ENCODE data around the gene FAM168B. TPM values are rescaled to one million over a fixed set of nuclear protein-coding genes. Genes with fewer than 3 reads are reported as not detected.

The FAM168B gene
- total and polyA plus RNA-seq, 2 of the 13 experiments (the other 11 are each of a cell fraction or from before 2014, with no cell fraction given): 64.5 to 113 TPM

DNA sequence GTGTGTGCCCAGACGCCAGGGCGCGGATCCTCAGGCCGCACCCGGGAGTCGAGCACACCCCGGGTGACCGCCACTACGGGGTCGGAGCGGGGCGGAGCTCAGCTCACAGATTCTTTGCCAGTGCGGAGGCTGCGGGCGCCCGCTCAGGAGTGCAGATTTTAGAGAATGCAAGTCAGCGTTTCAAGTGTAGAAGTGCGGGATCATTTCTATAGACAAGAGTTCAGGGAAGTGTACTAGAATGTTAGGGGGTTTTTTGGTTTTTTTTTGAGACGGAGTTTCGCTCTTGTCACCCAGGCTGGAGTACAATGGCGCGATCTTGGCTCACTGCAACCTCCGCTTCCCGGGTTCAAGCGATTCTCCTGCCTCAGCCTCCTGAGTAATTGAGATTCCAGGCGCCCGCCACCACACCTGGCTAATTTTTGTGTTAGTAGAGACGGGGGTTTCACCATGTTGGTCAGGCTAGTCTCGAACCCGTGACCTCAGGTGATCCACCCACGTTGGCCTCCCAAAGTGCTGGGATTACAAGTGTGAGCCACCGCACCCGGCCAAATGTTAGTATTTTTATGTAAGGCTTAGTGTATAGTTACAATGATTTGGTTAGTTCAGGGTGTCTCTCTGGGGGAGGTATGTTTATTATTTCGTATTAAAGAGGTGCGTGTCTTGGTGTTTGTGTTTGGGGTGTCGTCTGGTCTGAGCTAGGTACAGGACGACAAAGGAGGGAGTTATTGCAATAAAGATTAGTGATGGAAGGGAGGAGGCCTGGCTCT is 619 bp upstream of the FAM168B start (continued):
- TF ChIP-seq, protein P1, sequence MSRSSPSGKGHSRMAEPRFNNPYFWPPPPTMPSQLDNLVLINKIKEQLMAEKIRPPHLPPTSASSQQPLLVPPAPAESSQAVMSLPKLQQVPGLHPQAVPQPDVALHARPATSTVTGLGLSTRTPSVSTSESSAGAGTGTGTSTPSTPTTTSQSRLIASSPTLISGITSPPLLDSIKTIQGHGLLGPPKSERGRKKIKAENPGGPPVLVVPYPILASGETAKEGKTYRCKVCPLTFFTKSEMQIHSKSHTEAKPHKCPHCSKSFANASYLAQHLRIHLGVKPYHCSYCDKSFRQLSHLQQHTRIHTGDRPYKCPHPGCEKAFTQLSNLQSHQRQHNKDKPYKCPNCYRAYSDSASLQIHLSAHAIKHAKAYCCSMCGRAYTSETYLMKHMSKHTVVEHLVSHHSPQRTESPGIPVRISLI (CRISPR knock-in tag; IDR thresholded peaks at IDR 0.05; ENCODE audit: borderline replicate concordance): 0 out of 2 replicates have a peak, but pooled peaks have one; percentile 45
- no peak for TF ChIP-seq ZSCAN20 (CRISPR knock-in tag; IDR thresholded peaks at IDR 0.05; ENCODE audit: borderline replicate concordance)
- no peak for TF ChIP-seq EZH2 (conservative IDR thresholded peaks at IDR 0.05; ENCODE audit: low read depth, low read length)
- no peak for TF ChIP-seq ZNF678 (CRISPR knock-in tag; IDR thresholded peaks at IDR 0.05)
- no peak for TF ChIP-seq BCL6 (CRISPR knock-in tag; IDR thresholded peaks at IDR 0.05)
- no peak for TF ChIP-seq NR2C2 (CRISPR knock-in tag; IDR thresholded peaks at IDR 0.05; ENCODE audit: borderline replicate concordance)
- no peak; the same call in 1 of the 2 replicates for TF ChIP-seq TRAFD1 (CRISPR knock-in tag; IDR thresholded peaks at IDR 0.05; ENCODE audit: borderline replicate concordance)
- TF ChIP-seq ISX (CRISPR knock-in tag; conservative IDR thresholded peaks at IDR 0.05): no peak
- TF ChIP-seq ETV5 (CRISPR knock-in tag; IDR thresholded peaks at IDR 0.05; ENCODE audit: borderline replicate concordance): no peak
- peak; percentile 78 for TF ChIP-seq ZMYM3 (CRISPR knock-in tag; IDR thresholded peaks at IDR 0.05)
- no peak for TF ChIP-seq GPN1 (CRISPR knock-in tag; IDR thresholded peaks at IDR 0.05; ENCODE audit: borderline replicate concordance)
- TF ChIP-seq, protein P2, sequence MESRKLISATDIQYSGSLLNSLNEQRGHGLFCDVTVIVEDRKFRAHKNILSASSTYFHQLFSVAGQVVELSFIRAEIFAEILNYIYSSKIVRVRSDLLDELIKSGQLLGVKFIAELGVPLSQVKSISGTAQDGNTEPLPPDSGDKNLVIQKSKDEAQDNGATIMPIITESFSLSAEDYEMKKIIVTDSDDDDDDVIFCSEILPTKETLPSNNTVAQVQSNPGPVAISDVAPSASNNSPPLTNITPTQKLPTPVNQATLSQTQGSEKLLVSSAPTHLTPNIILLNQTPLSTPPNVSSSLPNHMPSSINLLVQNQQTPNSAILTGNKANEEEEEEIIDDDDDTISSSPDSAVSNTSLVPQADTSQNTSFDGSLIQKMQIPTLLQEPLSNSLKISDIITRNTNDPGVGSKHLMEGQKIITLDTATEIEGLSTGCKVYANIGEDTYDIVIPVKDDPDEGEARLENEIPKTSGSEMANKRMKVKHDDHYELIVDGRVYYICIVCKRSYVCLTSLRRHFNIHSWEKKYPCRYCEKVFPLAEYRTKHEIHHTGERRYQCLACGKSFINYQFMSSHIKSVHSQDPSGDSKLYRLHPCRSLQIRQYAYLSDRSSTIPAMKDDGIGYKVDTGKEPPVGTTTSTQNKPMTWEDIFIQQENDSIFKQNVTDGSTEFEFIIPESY (CRISPR knock-in tag; IDR thresholded peaks at IDR 0.05): no peak
- TF ChIP-seq, protein P3, sequence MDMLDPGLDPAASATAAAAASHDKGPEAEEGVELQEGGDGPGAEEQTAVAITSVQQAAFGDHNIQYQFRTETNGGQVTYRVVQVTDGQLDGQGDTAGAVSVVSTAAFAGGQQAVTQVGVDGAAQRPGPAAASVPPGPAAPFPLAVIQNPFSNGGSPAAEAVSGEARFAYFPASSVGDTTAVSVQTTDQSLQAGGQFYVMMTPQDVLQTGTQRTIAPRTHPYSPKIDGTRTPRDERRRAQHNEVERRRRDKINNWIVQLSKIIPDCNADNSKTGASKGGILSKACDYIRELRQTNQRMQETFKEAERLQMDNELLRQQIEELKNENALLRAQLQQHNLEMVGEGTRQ (IDR thresholded peaks at IDR 0.05; ENCODE audit: low read depth, low read length): no peak
- TF ChIP-seq, protein P3 (CRISPR knock-in tag; IDR thresholded peaks at IDR 0.05; ENCODE audit: borderline replicate concordance): 0 out of 2 replicates have a peak, but pooled peaks have one; percentile 32
- peak; percentile 52; the same call in 1 of the 2 replicates for TF ChIP-seq KDM5A (IDR thresholded peaks at IDR 0.05; ENCODE audit: borderline replicate concordance, low read length)
- TF ChIP-seq, protein P4, sequence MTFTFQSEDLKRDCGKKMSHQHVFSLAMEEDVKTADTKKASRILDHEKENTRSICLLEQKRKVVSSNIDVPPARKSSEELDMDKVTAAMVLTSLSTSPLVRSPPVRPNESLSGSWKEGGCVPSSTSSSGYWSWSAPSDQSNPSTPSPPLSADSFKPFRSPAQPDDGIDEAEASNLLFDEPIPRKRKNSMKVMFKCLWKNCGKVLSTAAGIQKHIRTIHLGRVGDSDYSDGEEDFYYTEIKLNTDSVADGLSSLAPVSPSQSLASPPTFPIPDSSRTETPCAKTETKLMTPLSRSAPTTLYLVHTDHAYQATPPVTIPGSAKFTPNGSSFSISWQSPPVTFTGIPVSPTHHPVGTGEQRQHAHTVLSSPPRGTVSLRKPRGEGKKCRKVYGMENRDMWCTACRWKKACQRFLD (CRISPR knock-in tag; IDR thresholded peaks at IDR 0.05; ENCODE audit: borderline replicate concordance): no peak; the same call in 1 of the 2 replicates
- peak; percentile 69; the same call in 1 of the 2 replicates for TF ChIP-seq ZNF816 (CRISPR knock-in tag; IDR thresholded peaks at IDR 0.05; ENCODE audit: borderline replicate concordance)
- TF ChIP-seq CBX1 (IDR thresholded peaks at IDR 0.05; ENCODE audit: low read depth): no peak
- TF ChIP-seq ZNF17 (CRISPR knock-in tag; IDR thresholded peaks at IDR 0.05): no peak
- TF ChIP-seq ZNF747 (CRISPR knock-in tag; IDR thresholded peaks at IDR 0.05; ENCODE audit: borderline replicate concordance): no peak

All from HepG2 (cell line).